ENCODE data around the gene ABLIM1.
A peak's percentile ranks its signal among the peaks of the same experiment; 100 is the strongest.

Gene ABLIM1

DNA sequence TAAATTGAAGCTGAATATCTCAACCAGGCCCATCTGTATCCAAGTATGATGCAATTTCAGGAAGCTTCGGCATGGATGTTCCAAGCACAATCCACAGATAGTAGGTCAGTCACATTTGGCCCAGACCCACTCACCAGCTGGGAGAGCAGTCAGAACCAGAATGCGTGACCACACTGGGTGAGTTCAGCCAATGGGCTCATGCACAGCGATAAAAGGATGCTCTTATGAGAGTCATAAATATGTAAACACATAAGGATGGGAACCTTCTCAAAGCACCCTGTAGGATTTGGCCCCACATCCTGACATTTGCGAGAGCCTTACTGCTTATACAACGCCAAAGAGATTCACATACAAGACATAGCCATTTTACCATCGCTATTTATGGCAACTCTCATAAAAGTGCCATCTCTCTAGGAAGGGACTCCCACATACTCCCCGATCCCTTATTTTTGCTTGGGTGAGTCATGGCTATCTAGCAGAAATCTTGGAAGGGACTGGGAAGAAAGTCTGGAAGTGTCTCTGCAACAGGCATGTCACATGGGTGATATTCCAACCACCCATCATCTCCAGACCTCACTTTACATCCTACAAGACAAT, 256.8 kb downstream of the ABLIM1 start:
- no peak for DNase-seq

DNA sequence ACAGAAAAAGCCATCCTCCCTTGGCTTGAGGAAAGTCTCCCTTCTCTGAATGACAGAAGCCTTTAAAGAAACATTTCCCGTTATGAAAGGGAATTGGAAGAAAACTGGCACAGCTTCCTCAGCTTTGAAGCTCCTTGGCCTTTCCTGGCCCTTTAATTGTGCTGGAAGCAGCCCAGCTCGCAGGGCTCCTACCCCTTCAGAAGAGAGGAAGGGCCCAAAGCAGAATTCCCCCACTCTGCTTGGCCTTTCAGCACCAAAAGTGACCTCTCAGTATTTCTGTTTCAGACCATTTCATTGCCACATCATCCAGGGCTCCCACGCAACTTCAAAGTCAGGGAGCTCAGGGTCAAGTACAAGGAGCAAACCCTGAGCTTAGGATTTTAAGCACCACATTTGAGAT, 258.0 kb downstream of the ABLIM1 start:
- DNase-seq = no peak

DNA sequence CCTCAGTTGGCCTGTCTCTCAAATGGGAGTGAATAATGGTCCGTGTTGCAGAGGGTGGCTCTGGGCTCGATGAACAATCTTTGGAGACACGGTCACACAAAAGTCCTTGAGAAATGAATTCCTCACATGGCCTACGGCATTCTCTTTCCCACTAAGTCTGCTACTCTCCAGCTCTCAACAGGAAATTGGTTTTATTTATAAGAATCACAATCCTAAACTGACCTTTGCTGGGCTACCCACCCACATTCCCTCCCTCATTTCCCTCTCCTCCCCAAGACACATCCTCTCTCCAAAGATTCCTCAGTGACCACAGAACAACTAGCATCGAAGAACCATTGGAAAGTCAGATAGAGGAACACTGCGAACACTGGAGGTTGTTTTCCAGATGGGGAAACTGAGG, 258.5 kb downstream of the ABLIM1 start:
- no peak for DNase-seq

DNA sequence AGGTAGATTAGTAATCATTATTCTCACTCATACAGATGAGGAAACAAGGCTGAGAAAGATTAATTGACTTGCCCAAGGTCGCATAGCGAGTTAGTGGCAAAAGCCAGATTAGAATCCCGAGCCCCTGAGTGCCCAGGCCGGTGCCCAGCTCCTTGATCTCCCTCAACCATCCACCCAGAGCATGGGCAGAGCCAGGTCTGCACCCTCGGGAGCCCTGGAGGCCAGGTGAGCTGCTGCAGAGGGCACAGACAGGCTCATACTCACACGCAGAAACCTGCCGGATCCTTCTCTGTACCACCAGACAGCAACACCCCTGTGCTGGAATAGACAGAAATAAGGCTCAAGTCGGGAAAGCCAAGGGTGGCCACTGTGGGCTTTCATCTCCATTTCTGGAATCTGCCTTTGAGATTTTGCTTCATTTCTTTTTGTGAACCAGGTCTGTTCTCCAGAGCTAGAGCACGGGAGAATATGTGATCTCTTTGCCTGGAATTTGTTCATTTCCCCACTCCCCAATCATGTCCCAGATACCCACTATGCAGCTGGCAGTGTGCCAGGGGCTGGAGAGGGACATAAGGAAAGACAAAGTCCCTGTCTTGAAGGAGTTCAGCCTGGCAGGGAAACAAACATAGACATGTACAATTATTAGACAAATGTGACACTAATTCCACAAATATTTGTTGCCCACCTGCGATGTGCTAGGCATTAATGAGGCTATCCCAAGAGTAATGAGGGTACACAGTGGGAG, 259.3 kb downstream of the ABLIM1 start:
- no peak for DNase-seq

DNA sequence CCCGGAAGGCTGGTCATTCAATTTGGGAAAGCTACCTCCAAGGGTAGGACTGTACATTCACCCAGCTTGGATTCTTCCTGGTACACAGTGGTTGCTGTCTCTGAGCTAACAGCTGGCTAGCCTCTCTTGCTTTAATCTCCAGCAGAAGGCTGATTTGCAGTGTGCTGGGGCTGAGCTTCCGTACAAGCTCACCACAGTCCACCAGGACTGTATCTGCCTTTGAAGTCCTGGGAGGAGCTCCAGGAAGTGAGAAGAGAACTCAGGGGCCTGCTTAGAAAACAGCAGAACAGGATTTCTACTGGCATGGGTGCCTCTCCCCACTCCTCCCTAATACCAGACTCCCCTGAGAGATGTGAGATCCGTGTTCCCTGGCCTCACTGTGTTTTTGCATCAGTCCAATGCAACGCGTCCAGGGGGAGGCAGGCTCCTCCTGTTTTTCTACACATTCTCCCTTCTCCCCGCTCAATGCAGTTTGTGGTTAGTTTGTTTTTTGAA, 260.4 kb downstream of the ABLIM1 start:
- DNase-seq = no peak

DNA sequence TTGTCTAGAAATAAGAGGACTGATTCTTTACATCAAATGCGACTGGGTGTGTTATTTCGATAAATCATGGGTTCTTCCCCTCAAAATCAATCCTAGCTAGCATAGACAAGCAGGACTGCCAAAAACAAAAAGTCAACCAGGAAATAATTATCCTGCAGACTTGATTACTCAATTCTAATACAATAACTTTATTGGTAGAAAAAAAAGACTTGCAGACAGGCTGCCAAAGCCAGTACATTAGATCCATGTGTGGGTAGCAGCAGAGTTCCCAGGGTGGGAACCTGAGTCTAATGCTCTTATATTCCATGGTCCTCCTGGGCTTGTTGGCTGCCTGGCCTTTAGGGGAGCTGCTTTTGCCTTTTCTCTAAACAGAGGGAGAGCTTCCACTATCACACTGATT, 261.6 kb downstream of the ABLIM1 start:
- DNase-seq = no peak

DNA sequence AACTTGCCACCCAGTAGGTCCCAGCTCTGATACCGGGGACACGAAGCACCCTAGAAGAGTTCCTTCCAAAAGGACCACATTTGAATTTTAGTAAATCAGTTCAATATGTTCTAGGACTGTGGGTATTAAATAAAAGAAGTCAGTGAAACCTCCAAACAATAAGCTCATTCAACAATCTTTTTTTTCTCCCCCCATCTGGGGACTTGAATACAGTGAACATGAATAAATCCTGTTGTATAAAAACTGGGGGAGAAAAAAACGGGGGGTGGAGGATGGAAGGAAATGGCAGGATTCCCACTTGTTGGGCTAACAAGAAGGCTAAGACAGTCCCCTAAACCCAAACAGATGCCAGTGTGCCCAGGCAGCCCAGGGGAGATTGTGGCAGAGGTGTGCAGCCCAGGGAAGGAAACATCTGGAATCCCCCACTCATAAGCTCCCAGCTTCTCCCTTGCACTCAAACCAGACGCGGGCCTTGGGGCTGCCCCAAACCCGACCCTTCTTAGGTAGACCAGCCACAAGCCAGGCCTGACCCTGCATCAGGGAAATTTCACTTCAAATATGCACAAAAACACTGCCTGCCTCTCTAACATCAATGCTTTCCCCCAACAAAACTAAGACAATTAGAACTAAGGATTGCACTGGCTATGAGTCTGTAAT, 262.6 kb downstream of the ABLIM1 start:
- no peak for DNase-seq

DNA sequence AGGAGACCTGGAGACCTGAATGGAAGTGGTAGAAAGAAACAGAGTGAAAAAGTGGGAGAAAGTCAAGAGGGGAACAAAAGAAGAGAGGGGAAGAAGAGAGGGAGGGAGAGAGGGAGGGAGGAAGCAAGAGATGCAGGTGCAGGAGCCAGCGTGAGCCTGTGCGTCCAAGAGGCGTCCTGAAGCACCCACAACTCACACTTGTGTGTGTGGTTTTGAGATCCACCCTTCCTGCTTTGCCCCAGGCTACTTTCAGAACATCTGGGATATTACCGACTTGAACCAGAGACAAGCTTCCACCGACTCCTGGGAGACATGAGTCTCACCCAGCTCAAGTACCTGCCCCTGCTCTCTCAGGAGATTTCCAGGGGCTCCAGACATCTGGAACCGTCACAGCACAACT, 263.5 kb downstream of the ABLIM1 start:
- DNase-seq = no peak

DNA sequence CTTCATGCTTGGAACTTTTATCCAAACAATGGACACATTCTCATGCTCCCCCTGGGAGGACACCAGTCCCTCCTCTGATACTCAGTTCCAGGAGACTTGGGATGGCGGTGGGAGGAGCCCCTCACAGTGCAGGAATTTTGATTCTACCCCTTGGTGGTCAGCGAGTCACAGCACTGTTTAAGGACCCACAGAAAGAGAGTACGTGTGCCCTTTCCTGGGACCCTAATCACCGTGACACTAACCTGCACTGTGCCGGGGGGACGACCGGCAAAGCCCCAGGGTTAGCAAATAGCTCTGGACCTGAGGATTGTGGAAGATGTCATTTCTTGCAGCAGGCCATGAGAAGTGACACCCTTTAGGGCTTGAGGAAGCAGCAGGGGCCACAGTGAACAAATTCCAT, 264.2 kb downstream of the ABLIM1 start:
- no peak for DNase-seq

DNA sequence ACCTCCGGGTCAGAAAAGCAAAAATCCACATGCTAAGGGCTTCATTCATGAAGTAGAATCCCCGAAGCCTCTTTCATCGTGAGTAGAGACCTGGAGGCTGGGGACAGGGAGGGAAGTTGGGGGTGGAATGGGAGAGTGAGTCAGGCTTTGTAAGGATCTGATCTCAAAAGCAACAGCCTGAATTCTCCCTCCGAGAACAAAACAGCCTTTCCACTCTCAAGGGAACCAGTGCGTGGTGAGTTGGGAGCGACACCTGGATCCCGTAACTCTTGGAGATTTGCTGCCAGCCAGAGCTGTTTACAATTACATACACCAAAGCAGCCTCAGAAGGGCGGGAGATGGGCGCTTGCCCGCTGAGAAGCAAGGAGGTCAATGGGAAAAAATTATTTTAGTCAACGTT, 264.6 kb downstream of the ABLIM1 start:
- DNase-seq = no peak

DNA sequence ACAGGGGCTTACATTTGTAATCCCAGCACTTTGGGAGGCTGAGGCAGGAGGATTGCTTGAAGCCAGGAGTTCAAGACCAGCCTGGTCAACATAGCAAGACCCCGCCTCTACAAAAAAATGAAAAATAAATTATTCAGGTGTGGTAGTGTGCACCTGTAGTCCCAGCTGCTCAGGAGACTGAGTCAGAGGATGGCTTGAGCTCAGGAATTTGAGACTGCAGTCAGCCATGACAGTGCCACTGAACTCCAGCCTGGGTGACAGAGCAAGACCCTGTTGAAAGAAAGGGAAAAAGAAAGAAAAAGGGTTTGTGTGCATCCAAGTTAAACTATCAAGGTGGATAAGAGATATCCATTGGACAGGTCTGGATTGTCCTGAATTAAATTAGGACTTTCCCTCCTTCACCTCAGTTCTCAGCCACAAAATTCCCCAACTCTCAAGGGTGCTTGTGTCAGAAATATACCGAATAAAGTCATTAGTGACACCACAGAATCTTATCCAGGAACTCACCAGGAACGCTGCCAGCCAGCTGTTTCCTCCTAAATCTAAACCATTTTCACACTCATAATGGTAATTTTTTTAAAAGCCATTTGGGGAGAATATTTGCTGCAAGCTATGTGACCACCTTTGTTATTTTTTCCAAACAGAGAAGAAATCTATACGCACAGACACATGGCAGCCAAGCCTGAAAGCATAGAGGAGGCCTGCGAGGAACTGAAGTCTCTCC, 265.8 kb downstream of the ABLIM1 start:
- DNase-seq = no peak

DNA sequence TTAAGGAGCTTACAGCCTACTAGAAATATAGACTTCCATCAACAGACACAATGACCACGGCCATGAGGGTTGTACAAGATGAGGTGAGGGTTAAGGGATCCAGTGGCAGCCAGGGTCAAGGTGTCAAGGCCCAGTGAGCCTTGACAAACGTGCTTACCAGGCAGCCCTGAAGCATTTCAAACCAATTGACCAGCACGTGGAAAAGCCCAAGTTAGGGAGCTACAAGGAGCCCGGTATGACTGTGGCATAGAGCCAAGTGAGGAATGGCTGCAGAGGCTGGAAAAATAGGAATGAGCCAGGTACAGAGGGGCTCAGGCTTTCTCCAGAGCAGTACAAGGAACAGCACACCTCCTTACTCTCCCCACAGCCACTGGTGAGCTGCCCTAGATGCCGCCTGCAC, 266.5 kb downstream of the ABLIM1 start:
- DNase-seq = no peak

DNA sequence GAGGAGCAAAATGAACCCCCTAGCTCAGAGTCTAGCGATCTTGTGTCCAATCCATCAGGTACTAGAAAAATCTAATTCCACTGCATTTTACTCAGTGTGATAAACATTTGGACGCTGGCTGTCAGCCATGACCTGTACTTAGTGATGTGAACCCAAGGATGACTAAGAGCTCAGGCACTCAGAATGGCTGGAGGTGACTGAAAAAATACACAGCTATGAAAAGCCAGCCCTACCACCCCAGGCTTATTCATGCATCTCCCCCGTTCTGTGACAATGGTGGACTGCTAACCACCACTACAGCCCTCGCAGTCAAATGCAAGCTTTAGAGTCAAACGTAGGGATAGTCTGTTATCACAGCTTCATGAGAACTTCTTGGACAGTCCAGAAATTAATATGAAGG, 268.6 kb downstream of the ABLIM1 start:
- DNase-seq = no peak

DNA sequence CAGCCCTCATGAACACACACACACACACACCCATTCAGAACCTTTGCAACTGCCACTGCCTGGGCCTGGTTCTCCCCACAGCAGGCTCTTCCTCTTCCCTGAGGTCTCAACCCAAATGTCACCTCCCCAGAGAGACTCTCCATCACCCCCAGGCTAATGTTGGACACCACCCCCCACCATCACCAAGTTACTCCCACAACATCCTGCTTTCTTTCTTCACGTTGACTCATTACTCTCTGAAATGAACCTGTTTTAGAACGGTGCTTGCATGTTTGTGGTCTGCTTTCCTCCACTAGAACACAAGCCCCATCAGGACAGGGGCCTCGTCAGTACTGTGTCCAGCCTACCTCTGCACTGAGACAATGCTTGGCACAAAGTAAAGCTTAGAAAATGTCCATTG, 269.8 kb downstream of the ABLIM1 start:
- DNase-seq = peak; percentile 59

DNA sequence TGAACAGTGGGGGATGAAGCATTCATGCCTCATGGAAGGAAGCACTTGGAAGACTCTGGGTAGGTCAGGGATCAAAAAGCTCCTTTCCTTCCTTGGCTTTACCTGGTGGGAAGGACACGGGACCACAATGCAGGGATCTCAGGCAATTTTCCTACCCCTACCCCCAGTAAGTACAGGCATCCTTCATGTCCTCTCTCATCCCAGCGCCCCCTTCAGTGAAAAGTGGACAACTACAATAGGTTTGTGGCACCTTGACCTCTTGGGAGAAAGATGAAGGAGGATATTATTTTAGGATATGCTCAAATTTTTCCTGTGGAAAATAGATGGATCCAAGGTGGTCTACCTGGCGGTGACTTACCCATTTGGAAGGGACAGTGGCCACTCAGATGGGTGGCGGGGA, 270.3 kb downstream of the ABLIM1 start:
- no peak for DNase-seq

DNA sequence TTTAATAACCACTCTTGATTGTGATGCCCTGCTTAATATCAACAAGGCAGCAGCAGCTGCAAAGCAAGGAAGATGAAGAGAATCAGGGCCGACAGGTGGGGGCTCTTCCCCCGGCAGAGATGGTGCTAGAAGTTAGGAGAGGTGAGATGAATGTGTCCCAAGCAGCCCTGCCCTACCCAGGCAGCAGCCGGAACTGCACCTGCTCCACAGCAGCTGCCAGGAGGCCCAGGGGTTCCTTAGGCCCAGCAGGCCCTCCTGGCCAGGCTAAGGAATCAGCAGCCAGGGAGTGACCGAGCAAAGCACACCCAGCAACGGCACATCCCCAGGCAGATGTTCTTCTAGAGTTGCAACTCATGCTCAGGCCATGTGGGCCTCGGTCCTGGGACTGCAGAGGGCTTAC, 271.6 kb downstream of the ABLIM1 start:
- no peak for DNase-seq

DNA sequence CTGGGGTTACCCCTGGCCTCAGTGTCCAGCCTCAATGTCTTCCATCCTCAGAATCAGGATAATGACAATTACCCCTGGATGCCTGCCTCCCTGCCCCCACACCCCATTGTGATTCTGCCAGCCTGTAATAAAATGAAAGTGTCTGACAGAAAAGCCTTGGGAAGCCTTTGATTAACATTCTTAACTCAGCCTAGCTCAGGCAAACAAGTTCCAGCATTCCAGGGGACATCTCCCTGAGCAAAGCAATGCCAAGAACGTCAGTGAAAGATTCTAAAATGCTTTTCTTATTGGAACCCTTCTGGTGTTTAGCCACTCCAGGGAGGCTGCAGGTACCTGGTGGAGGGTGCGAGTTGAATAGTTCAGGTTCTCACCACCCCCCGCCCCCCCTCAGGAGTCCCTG, 272.5 kb downstream of the ABLIM1 start:
- DNase-seq = no peak

DNA sequence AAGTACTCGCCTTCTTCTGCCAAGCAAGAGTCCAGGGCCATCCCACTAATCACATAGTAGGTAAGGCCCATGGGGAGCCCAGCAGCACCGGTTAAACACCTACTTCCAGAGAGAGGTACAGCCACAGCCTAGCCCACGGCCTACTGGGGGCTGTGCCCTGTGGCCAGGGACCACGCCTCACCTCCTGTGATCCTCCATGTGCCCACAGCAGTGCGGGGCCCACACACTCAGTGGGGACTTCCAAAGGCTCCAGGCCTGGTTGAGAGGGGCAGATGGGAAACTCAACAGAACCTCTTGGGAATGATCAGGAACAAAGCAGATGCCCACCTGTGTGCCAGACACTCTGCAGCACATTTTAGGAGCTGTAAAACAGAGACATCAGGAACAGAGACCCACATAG, 273.5 kb downstream of the ABLIM1 start:
- no peak for DNase-seq

DNA sequence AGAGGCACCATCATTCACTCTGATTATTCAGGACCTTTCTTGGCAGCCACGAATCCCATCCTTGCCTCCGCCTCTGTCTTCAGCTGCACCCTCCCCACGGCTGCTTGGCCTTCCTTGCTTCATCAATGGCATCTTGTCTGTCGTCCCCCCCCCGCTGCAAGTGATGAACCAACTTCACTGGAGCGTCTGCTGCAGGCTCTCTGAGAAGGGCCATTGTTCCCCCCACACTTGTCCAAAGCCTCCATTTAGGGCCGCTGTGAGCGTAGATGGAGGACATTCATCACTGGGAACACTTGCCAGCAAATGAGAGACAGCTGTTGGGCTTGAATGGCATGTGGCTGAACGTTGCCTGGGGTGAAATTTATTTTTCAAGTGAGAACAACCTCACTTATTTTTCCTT, 273.9 kb downstream of the ABLIM1 start:
- no peak for DNase-seq
